Measurements from ENCODE around the gene HSF5. TPM values are rescaled to one million over a fixed set of nuclear protein-coding genes. Genes with fewer than 3 reads are reported as not detected.

The HSF5 gene
- total and polyA plus RNA-seq, 7 donors: under 0.01 to 0.29 TPM; not detected in 5

GRCh38 chr17:58510075-58510474, 21.9 kb upstream of the HSF5 start:
- peaks cover 18 to 78% (median 57%) of the 10 kb centered on the region in 4 donors for H3K36me3 ChIP-seq

GRCh38 chr17:58508341-58509067, 20.3 kb upstream of the HSF5 start:
- Histone ChIP-seq H3K4me1 (peaks cover 0 to 6% (median 4%) of the 10 kb centered on the region in 4 donors), H3K27me3 (no peaks in the 10 kb centered on the region), H3K9me3 (no peaks in the 10 kb centered on the region), H3K36me3 (peaks cover 32 to 94% (median 71%) of the 10 kb centered on the region in 4 donors), H3K4me3 (no peak overlapping the region), H3K27ac (no peak overlapping the region)
- TF ChIP-seq CTCF (IDR thresholded peaks at IDR 0.05) (no peak), POLR2A (IDR thresholded peaks at IDR 0.05) (no peak)
- peak; percentile 40 for DNase-seq
- intact Hi-C loops (cut with DNase I): no loop called here
- 89 to 91% methylated on average over 10 of the region's 10 CpGs for WGBS, 2 donors

More at GRCh38 chr17:58510075-58510474, 21.9 kb upstream of the HSF5 start:
- H3K27me3 ChIP-seq: no peaks in the 10 kb centered on the region
- H3K4me3 ChIP-seq: no peak overlapping the region
- no peak for TF ChIP-seq POLR2A (IDR thresholded peaks at IDR 0.05)
- TF ChIP-seq POLR2AphosphoS5 (IDR thresholded peaks at IDR 0.05): no peak
- TF ChIP-seq EP300 (IDR thresholded peaks at IDR 0.05): no peak
- TF ChIP-seq CTCF (IDR thresholded peaks at IDR 0.05): no peak
- intact Hi-C loops (cut with DNase I): loop anchor here (5.0 to 10.0 kb wide), 4 partner anchors 155 to 1885 kb away; partner anchors contain the start of genes SMG8, SUPT4H1 and USP32
- no peaks in the 10 kb centered on the region for H3K9me3 ChIP-seq
- H3K4me1 ChIP-seq: peaks cover 0 to 18% (median 16%) of the 10 kb centered on the region in 4 donors
- 93 to 94% methylated on average over 5 of the region's 5 CpGs for WGBS, 2 donors
- H3K27ac ChIP-seq: no peak overlapping the region
- DNase-seq: peak; percentile 22

GRCh38 chr17:58507123-58507634, 19.0 kb upstream of the HSF5 start:
- H3K9me3 ChIP-seq: no peaks in the 10 kb centered on the region
- no peaks in the 10 kb centered on the region for H3K4me1 ChIP-seq
- DNase-seq: no peak
- H3K27ac ChIP-seq: no peak overlapping the region
- H3K36me3 ChIP-seq: peaks cover 39 to 100% (median 75%) of the 10 kb centered on the region in 4 donors
- intact Hi-C loops (cut with DNase I): no loop called here
- TF ChIP-seq POLR2AphosphoS5 (IDR thresholded peaks at IDR 0.05): no peak
- no peak for TF ChIP-seq POLR2A (IDR thresholded peaks at IDR 0.05)
- TF ChIP-seq CTCF (IDR thresholded peaks at IDR 0.05): no peak
- no peak for TF ChIP-seq EP300 (IDR thresholded peaks at IDR 0.05)
- H3K27me3 ChIP-seq: no peaks in the 10 kb centered on the region
- WGBS, 2 donors: 92 to 95% methylated on average over 13 of the region's 13 CpGs
- no peak overlapping the region for H3K4me3 ChIP-seq

- TF ChIP-seq EP300 (IDR thresholded peaks at IDR 0.05) (no peak), POLR2A (IDR thresholded peaks at IDR 0.05) (no peak), POLR2AphosphoS5 (IDR thresholded peaks at IDR 0.05) (no peak), CTCF (IDR thresholded peaks at IDR 0.05) (no peak)
- Histone ChIP-seq H3K27me3 (no peaks in the 10 kb centered on the region), H3K4me1 (no peaks in the 10 kb centered on the region), H3K27ac (no peak overlapping the region), H3K9me3 (no peaks in the 10 kb centered on the region), H3K36me3 (peaks cover 42 to 100% (median 76%) of the 10 kb centered on the region in 4 donors), H3K4me3 (no peak overlapping the region)
- 94 to 95% methylated on average over 7 of the region's 7 CpGs for WGBS, 2 donors
- peak; percentile 47 for DNase-seq
- intact Hi-C loops (cut with DNase I): no loop called here
Measured at GRCh38 chr17:58506354-58507080, 18.3 kb upstream of the HSF5 start.
